Stimulated activated CD4-positive, alpha-beta T cell treated with anti-CD3 and anti-CD28 coated beads, Interleukin-1b, Interleukin-23, amount 100 ng/mL, for 48 hours (primary cell): ENCODE data around the gene DNTT.
A peak's percentile ranks its signal among the peaks of the same experiment; 100 is the strongest.

Experiments
- DNase-seq: peaks from one replicate; pipeline ENCODE4 v3.0.0-alpha.2; 2020

DNTT gene

GRCh38 chr10:96311180-96311715 lies 7.0 kb downstream of the DNTT start:
- DNase-seq = no peak

DNA sequence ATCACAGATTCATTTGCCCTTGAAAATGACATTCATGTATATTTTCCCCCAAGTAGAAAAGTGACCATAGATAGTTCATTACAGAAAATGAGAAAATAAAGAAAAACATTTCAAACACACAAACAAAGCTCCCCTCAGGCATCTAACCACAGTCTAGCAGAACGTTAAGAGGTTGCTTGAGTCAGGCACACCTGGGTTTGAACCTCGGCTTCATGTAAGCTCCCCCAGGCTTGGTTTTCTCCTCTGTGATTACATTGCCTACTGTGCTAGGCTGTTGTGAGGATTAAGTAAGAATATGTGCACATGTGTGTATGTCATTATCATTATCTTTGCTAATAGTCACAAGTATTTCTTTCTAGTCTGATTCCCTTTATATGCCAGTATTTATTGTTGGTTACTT lies 9.1 kb downstream of the DNTT start:
- DNase-seq = no peak

GRCh38 chr10:96317067-96317833 lies 13.0 kb downstream of the DNTT start:
- no peak for DNase-seq

GRCh38 chr10:96319754-96320474 lies 15.7 kb downstream of the DNTT start:
- DNase-seq = no peak

DNA sequence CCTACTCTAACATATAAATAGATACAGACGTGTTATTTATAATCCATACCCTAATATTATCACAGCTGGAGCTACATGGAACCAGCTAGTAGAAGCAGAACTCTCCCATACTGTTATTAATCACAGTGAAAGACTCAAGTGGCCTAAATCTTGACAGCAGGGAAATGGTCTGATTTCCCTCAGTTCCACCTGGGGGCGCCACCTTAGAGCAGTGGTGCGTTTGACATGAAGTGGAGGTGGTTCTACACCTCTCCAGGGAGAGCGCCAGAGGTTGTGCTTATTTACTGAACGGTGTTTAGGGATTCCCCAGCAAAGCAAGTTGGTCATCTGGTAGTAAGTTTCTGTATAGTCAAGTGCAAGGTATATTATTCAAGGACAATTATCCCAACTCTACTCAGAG lies 17.6 kb downstream of the DNTT start:
- DNase-seq = no peak

- no peak for DNase-seq
Measured at GRCh38 chr10:96322275-96322674, 18.0 kb downstream of the DNTT start.

- no peak for DNase-seq
Measured at GRCh38 chr10:96324447-96324846, 20.2 kb downstream of the DNTT start.

DNA sequence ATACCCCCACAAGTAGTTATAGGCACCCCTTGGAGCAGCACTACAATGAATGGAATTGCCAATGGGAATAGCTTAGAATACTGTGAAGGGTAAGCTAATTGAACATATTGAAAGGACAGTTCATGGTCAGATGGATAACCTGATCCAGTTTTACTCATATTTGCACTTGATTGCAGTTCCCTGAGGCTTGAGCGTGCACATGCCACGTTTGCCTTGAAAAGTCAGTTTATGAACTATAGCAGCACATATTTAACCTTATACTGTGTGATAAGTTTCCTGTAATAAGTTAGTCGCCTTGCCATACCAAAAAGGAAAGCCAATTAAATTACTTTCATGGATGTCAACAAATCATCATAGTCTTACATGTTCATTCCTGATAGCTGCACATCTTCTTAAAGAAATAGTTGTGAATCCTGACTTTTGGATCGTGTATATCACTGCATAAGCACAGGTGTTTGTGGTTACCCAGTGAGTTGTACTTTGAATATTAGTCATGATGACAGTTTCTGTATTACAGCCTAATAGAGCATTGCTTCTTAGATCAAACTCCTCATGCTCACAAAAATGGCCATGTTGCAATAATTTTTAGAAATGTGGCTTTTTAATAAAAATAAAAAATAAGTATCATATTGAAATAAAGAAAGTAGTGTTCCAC lies 21.6 kb downstream of the DNTT start:
- no peak for DNase-seq

DNA sequence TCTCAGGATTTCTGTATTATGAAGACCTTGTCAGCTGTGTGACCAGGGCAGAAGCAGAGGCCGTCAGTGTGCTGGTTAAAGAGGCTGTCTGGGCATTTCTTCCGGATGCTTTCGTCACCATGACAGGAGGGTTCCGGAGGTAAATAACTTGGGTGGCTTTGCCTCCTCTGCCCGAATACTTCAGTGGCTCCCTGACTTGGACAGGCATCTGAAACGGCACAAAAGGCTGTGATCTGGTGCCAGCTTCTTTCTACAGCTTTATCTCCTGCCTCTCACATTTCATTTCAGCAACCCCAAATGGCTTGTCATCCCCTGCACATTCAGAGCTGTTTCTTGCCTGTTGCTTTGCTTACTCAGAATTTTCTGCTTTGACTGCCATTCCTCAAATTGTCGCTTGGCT lies 23.2 kb downstream of the DNTT start:
- no peak for DNase-seq

- DNase-seq = no peak
Measured at GRCh38 chr10:96333101-96333500, 28.9 kb downstream of the DNTT start.

- DNase-seq = no peak
Measured at GRCh38 chr10:96334616-96335526, 30.6 kb downstream of the DNTT start.

DNA sequence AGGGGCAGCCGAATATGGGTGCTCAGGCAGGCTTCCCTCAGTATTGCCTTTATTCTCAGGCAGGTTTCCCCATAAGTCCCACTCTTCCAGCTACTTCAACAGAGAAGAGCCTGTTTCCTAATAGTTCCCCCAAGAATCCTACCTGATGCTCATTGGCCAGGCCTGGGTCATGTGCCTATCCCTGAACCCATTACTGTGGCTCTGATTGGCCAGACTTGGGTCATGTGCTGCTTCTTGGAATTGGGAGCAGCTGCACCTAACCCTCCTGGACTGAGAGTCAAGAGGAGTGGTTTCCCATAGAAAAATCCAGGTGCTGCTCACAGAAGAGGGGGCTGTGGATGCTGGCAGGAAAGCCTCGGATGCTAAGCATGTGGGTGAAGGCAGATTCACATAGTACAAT lies 32.9 kb downstream of the DNTT start:
- DNase-seq = no peak

- DNase-seq = no peak
Measured at GRCh38 chr10:96338279-96338925, 34.2 kb downstream of the DNTT start.

DNA sequence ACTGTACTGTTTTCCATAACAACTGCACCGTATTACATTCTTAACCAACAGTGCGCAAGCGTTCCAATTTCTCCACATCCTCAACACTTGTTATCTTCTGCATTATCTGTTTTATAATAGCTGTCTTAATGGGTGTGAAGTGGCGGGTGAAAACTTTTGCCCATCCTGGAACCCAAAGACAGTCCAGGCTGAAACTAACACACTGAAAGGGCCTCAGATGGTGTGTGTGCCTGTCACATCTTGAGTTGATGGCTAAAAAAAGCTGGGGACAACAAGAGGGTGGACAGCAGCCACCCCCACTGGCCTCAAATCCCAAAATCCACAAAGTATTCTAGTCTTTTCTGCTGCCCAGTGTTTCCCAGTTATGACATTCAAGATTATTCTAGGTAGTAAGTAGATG lies 35.1 kb downstream of the DNTT start:
- DNase-seq = no peak

DNA sequence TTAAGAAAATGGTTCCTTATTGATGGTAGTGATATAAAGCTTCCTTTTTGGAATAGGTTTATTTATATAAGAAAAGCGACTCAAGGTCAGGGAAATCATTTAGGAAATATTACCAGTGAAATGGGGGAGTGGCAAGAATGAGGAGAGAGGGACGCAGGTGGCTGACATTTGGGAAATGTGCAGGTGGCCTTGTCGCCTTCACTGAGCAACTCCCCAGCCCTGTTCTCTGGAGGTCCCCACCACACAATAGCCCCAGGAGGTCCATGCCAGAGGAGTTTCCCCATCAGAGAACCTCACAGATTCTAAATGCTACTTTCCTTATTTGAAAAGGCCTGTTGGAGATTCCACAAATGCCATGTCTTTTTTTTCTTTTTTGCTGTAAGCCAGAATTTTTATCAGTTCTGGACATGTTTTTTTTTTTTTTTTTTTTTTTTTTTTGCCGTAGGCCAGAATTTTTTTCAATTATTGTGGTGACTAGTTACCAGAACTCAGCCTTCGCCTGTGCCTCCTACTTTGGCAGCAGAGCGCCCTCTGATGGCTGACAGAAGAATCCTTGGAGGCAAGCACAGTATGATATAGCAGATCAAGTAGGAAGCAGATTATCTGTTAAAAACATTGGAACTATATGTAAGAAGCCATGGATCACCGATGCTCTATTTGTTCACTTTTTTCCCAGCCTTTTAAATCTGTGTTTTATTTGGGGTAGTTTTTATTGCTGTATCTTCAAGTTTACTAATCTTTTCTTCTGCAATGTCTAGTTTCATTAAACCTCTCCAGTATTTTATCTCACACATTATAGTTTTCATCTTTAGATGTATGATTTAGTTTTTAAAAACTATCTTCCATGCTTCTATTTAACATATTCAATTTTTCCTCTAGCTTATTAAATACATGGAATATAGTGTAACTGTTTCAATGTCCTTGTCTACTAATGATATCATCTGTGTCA lies 36.0 kb downstream of the DNTT start:
- DNase-seq = peak; percentile 67

GRCh38 chr10:96341219-96342182 lies 37.3 kb downstream of the DNTT start:
- peak; percentile 8 for DNase-seq

DNA sequence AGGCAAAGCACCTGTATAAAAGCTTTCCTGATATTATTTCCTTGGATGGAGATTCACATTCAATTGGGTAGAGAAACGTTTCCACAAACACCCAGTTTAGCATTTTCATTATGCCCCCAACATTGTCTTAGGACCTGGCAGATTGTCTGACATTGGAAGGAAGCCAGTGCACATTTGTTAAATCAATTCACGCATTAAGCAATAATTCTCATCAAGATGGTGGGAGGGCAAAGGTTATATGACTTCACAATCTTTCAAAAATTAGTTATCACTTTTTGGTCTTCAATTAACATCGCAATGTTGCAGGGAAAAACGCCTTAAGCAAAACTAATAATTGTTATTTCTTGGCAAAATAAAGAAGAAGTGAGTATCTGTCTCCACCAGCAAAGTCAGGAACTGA lies 38.2 kb downstream of the DNTT start:
- no peak for DNase-seq

- DNase-seq = no peak
Measured at GRCh38 chr10:96344178-96344577, 39.9 kb downstream of the DNTT start.

- DNase-seq = no peak
Measured at GRCh38 chr10:96345222-96345621, 41.0 kb downstream of the DNTT start.

DNA sequence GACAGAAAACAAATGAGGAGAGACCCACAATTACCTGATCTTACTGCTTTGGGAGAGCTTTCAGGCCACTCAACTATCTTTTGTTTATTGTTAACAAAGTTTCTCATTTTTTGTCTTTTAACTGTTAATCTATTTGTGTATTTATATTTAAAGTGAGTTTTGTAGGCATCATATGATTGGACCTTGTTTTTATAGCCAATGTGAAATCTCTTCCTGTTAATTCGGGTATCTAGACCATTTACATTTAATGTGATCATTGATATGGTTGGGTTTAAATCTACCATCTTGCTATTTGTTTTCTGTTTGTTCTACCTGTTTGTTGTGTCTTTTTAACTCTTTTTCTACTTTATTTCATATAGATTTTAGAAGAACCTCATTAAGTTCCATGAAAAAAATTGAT lies 42.1 kb downstream of the DNTT start:
- DNase-seq = no peak
